ENCODE data around the gene SNX20.

The SNX20 gene

DNA sequence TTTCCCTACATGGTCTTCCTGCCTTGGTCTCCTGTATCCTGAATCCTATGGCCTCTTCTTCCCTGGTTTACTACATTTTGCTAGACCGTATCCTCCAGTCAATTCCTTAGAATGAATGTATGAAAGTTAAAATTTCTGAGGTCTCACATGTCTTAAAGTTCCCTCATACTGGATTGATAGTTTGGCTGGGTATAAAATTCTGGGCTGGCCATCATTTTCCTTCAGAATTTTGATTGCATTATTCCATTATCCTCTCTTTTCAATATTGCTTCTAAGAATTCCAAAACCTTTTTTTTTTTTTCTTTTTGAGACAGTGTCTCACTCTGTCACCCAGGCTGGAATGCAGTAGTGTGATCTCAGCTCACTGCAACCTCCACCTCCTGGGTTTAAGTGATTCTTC, 23.1 kb upstream of the SNX20 start:
- no peak for DNase-seq

DNA sequence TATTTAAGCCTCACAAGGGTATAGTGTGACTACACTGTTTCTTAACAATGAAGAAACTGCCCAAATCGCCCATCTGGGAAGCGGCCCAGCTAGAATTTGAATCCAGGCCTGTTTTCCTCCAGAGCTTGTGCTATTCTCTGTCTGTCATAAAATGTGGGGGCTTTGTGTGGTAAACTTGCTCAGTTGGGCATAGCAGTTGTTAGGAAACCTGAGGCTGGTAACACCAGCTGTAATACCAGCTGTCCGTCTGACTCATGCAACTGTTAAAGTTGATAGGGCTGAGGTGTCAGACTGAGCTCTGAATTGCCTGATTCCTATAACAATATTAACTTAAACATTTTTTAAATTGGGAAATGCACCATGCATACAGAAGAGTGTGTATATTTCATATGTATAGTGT, 21.6 kb upstream of the SNX20 start:
- no peak for DNase-seq

DNA sequence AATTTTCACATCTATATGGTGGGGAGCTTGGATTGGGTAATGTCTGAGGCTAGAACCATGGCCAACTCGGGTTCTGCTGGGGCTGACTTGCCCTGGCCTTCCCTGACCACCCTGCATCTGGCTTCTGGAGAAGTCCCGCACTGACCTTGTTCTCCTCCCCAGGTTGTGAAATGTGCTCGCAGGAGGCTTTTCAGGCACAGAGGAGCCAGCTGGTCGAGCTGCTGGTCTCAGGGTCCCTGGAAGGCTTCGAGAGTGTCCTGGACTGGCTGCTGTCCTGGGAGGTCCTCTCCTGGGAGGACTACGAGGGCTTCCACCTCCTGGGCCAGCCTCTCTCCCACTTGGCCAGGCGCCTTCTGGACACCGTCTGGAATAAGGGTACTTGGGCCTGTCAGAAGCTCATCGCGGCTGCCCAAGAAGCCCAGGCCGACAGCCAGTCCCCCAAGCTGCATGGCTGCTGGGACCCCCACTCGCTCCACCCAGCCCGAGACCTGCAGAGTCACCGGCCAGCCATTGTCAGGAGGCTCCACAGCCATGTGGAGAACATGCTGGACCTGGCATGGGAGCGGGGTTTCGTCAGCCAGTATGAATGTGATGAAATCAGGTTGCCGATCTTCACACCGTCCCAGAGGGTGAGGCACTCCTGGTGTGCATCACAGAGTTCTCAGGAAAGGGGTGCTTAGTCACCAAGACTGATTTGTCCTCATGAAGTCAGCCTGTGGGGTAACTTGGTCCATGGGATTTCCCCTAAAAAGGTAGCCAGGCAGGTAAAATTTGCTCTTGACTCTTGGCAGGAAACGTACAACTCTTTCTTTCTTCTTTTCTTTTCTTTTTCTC, 18.4 kb upstream of the SNX20 start:
- peak; percentile 56 for DNase-seq

DNA sequence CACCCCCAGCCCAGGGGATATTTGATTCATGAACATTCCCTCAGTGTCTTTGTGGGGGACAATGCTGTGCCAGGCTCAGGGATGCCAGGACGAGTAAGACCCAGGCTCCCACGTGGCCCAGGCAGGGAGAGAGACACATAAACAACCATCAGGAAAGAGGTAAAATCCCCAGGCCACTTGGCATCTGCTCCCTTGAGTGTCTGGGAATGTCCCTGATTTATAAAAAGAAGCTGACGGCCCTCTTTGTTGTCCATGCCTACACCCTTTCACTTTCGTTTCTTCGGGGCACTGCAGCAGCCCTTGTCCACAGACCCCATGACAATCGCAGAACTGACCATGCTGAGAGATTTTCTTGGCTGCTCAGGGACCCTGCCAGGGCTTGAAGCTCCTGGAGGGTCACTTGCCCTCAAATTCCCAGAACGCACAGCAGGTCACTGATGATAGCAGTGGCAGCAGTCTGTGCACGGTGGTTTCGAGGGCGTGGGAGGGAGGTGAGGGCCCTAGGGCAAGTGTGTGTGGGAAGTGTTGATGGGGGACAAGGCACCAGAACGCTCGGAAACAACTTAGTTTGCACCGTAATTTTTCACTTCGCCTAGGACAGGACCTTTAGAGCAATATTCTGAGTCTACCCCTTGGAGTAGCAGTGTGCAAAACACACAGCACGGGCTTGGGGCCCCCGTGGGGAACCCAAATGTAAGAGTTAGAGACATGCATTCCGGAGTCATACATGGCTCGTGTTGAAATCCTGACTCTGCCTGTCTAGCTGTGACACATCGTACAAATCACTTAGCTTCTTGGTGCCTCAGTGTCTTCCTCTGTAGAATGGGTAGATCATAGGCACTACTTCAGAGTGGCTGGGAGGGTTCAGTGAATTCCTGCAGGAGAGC, 17.0 kb upstream of the SNX20 start:
- no peak for DNase-seq

DNA sequence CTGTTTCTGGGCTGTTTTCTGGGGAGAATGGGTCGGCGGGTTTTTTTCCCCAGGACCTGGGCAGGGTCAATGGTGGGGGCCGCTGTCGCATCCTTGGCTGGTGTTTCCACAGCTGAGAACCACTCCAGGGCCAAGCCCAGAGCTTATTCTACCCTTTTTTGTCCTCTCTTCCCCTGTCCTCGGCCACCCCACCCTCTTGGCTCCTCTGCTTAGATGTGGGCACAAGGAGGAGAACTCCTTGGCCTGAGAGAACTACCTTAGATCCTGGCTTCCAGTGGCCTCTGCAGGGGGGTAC, 16.3 kb upstream of the SNX20 start:
- DNase-seq, result no peak

DNA sequence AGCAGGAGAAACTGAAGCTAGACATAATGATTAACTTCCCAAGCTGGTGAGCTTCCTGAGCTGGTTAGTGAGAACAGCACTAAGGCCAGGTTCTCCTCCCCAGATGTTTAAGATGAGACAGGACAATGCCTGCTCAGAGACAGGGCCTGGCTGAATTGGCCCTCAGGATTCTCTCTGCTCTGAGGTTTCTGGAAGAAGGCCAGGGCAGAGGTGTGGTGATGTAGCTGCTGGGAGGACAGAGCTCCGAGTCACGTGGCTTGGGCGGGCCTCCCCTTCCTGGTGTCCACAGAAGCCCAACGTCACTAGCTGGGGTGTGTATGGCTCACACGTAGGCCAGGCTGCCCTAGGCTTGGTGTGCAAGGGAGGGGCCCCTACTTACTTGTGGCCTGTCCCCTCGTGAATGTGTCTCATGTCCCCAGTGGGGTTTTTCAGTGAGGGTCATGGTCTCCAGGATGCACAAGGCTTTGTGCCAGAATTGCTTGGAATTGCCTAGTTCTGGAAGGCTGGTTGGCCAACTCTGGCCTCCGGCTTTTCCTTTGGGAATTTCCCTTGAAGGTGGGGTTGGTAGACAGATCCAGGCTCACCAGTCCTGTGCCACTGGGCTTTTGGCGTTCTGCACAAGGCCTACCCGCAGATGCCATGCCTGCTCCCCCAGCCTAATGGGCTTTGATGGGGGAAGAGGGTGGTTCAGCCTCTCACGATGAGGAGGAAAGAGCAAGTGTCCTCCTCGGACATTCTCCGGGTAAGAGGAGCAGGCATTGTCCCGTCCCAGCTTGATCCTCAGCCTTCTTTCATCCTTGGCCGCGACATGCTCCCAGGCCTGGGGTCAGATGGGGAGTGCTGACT, 15.7 kb upstream of the SNX20 start:
- DNase-seq, result no peak

DNA sequence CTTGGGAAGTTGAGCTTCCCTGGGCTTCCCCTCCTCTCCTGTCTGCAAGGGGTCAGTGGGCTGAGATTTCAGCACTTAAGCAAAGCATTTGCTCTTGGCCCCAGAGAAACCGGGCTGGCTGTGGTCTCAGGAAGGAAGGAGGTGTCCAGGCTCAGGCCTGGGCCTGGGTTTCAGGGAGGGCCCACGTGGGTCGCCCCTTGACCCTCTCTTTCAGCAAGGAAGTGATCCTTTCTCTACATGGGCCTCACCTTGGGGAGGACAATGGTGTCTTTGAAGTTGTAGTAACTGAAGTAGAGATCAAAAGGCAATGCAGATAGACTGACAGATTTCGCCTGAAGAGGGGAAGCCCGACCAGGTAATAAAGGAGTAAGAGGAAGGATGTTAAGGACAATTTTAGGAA, 15.0 kb upstream of the SNX20 start:
- no peak for DNase-seq

DNA sequence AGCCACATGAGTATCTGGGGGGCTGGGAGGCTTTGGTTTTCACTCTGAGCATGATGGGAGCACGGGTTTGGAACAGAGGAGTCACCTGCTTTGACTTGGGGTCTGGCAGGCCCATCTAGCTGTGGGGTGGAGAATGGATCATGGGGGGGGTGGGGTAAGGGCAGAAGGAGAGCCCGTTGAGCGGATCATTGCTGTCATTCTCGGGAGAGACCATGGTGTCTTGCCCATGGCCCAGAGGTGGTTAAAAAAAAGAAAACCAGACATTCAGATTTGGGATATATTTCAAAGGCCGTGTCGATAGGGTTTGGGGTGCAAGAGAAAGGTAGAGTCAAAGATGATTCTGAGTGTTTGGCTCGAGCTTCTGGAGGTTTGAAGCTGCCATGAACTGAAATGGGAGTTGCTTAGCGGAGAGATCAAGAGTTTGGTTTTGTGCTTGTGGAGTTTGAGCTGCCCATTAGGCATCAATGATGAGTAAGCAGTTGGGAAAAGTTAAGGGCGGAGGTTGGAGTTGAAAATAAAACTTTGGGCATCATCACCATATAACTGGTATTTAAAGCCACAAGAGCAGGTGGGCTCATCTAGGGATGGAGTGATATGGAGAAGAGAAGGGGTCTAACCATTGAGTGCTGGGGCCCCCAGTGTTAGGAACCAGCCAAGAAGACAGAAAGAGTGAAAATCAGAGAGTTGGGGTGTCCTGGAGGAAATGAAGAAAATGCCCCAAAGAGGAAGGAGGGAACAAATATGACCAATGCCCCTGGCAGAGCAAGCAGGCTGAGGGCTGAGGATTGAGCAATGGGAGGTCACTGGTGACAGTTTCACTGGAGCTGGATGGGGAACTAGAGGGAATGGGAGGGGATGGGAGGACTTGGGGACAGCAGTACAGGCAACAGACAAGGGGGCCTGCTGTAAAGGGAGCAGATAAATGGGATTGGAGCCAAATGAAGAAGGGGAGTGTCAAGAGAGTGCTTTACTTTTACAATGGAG, 14.2 kb upstream of the SNX20 start:
- no peak for DNase-seq

DNA sequence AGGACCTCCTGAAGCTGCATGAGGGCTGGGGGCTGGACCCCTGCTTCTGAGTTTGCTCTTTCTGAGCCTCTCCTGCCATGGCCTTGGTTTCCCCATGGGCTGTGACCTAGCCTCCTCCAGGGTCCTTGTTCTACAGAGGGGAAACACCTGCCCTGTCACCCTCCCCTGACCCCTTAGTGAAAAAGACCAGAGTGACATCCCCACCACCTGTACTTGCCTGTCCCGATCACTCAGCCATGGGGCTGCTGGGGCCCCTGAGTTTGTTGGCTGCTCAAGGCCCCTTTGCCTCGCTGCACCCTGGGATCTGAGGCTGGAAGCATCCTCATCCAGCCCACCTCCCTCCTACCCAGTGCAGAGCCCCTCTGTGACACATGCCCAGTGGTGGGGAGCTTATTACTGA, 13.1 kb upstream of the SNX20 start:
- no peak for DNase-seq

DNA sequence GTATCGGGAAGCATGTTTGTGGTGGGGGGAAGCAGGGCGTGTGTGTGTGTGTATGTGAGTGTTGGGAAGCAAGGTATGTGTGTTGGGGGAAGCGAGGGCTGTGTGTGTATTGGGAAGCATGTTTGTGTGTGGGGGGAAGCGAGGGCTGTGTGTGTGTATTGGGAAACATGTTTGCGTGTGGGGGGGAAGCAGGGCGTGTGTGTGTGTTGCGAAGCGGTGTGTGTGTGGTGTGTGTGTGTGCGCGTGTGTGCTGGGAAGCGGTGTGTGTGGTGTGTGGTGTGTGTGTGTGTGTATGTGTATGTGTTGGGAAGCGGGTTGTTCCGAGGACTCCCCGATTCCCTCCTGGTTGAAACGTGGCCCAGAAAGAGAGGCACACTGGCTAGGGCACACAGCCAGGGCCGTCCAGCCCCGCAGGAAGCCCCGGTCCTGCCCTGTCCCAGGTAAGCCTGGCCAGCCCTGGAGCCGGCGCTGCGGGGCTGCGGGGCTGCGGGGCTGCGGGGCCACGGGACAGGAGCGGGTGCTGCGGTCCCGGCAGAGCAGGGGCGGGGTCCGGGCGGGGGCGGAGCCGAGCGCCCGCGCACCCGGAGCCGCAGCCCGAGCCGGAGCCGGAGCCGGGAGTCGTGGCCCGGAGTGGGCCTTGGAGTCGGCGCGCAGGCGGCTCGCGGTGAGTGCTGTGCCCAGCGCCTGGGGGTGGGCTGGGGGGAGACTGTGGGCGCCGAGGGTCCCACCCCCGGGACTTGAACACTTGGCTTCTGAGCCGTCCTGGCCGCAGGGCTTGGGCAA, 12.1 kb upstream of the SNX20 start, which contains the start of gene NOD2:
Gene NOD2, plus strand, starts transcription at position 608 of the 783 bp plus-strand sequence. CDS start 5,890 bp downstream, outside the sequence.
- no peak for DNase-seq

DNA sequence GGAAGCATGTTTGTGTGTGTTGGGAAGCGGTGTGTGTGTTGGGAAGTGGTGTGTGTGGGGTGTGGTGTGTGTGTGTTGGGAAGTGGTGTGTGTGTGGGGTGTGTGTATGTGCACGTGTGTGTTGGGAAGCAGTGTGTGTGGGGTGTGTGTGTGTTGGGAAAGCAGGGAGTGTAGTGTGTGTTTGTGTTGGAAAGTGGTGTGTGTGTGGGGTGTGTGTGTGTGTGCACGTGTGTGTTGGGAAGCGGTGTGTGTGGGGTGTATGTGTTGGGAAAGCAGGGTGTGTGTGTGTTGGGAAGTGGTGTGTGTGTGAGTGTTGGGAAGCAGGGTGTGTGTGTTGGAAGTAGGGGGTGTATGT, 11.5 kb upstream of the SNX20 start:
- DNase-seq, result no peak

DNA sequence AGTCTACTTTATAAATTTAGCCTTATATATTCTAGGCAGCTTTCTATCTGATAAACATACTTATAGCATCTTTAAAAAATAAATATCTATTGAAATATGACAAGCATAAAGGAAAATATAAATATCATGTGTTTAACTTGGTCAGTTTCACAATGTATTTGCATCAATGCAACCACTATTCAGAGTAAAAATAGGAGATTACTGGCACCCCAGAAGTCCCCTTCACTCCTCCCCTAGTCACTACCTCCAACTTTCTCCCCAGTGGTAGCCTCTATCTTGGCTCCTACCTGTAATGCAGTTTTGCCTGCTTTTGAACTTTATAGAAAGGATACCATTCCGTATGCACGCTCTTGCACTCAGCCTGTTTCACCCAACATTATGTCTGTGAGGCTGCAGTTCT, 9.1 kb upstream of the SNX20 start:
- DNase-seq, result no peak

DNA sequence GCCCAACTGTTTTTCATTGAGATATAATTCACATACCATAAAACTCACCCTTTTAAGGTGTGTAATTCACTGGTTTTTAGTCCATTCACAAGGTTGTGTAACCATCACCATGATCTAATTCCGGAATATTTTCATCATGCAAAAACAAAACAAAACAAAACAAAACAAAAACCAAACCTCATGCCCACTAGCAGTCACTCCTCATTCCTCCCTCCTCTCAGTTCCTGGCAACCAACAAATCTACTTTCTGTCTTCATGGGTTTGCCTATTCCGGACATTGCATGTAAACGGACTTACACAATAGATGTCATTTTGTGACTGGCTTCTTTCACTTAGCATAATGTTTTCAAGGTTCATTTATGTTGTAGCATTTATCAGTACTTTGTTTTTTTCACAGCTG, 7.8 kb upstream of the SNX20 start:
- DNase-seq, result no peak

DNA sequence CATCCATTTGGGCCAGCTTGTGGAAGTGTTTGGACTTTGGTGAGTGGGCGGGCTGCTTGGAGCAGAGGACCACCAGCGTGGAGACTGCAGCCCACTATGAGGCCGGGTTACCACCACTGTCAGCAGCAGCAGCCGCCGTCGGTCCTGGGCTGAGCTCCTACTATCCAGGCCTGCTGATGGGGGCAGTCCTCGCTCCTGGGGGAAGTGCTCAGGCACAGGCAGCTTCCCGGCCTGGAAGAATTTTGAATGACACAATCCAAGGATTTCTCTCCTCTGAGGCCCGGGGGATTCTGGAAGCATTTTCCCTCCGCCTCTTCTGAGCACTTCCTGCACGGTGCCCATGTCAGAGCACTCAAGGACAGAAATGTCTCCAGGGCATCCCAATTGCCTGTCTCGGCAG, 7.0 kb upstream of the SNX20 start:
- DNase-seq, result no peak

DNA sequence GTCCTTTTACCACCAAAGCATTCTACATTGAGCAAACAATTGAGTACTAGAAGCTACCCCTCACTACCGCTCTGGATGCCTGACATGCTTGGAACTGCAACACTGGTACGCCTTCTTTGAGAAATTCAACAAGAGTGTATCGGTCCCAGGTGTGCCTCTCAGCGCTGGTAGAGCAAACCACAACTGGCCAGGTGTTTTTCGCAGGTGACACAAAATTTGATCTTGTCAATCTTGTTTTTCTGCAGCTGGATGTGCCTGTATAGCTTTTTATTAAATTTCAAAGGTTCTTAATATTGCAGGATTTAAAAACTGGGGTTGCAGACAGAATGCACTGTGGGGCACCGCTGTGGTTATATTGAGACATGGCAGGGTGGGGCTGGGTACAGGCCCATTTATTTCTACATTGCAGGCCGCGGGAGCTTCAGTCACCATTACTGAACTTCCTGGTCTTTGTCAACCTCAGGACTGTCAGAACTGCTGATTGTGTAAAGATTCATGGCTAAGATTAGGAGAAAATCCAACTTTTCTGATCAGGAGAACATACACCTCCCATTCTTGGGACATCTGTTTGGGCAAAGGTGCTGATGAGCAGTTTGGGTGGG, 4.5 kb upstream of the SNX20 start:
- no peak for DNase-seq

DNA sequence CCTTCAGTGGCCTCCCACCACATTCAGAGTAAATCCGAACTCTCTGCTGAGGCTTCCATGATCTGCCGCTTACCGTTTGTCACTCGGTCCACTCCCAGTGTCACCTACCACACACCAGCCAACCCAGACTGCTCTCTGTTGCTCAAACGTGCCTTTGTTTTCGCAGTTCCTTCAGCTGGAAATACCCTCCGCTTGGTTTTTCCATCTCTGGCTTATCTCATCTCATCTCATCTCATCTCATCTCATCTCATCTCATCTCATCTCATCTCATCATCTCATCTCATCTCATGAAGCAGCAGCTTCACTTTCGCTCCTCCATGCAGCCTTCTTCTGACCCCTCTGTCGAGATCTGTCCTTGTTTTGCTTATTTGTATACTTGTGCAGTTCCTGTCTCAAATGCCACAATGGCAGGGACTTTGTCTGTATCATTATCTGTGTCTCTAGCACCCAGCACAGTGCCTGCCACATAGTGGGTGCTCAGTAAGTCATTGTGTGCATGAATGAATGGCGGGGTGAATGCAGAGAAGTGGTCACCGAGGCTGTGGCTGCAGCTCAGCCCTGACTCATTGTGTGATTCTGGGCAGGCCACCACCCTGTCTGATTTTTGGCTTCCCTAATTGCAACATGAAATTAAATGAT, 3.8 kb upstream of the SNX20 start:
- no peak for DNase-seq

DNA sequence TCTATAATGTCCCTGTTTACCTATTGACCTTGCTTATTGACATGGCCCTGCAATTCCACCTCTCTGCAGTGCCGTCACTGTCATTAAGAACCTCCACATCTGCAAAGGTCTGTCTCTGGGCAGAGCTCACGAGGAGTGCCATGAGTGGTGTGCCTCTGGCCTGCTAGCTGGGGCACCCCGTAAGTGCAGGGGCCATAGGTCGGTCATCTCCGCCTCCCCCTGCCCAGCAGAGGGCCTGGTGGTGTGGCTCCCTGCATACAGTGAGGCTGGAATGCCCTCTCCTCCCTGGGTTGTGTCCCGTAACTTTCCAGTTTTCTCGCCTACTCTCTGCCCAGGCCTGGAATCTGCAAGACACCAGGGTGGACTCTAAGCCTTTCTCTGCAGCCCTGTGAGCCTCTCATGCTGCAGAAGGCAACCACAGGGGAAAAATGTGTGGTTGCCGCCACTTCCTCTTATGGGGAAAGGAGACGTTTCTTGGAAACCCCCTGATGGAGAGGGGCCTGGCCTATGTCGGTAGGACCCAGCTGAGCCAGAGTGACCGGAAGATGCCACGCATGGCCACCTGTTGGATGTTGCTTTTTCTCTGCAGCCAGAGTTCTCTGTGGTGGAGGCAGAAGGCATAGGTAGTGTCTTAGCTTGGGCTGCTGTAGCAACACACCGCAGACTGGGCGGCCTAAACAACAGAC, 2.7 kb upstream of the SNX20 start:
- no peak for DNase-seq

DNA sequence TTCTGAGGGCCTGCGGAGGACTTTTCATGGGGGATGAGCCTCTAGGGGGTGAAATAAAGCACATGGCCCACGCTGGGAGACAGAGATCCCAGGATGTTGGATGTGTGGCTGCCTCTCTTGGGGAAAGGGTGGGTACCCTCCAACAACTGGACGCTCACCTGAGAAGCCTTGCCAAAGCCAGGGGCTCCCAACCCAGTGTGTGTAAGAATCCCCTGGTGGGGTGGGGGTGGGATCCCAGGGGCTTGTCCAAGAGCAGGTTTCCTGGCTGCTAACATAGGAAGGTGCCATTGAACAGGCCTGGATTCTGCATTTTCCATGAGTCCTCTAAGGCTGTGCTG, 587 bp downstream of the SNX20 start:
- DNase-seq, result no peak

DNA sequence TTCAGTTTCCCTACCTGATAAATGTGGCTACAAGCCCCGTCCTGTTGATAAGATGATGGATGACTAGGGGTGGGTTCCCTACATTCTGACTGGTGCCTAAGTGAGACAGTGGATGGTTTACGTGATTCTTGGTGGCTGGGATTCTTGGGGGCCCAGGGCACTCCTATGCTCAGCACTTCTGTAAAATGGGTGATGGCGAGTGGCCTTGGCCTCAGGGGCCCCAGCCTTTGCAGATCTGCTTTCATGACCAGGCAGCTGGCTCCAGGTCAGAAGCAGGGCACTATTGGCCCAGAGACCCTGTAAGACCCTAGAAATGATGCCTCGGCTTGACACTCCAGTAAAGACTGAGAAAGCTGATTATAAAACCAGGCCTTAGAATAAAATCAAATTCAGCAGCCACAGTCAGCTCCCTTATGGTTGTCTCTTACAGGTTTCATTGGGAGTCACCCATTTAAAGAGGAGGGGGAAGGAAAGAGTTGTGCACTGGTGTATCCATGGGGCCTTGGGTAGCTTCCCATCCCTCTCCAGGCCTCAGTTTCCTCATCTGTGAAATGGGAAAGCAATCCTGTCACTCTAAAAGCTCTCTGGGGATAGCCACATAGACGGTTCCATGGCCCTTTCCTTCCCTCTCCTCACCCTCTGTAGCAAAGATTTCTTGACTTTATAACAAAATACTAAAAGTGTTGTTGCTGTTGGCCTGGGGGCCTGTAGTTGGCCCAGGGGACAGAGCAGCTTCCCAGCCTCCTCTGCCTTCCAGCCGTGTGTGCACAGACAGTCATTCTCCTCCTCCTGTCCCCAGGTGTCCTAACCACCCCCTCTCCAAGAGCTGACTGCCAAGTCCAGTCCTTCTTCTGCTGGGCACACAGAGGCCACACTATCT, 1.2 kb downstream of the SNX20 start:
- DNase-seq, result no peak

Data from stimulated activated CD4-positive, alpha-beta T cell treated with anti-CD3 and anti-CD28 coated beads, Interleukin-12 subunit alpha, Interleukin-12 subunit beta, amount 100 ng/mL, for 4 hours (primary cell).